M059J (cell line): ENCODE results near the gene ADGRD1. TPM values are rescaled to one million over a fixed set of nuclear protein-coding genes. Genes with fewer than 3 reads are reported as not detected.

Experiments
- DNase-seq: peaks from one replicate; pipeline ENCODE4 v3.0.0-alpha.2; 2012; ENCODE audit warnings: low read depth
- total RNA-seq: library from RNA; depleted of rRNA; stranded (reverse); fragments of >200 nt; shearing (Covaris generic); gene quantifications from 2 replicates; pipeline ENCODE4 v1.2.3, GENCODE V29; 2014

Gene ADGRD1
- total RNA-seq, 1 experiment from 2014 or later: not detected

GRCh38 chr12:131102991-131103668 is 149.4 kb downstream of the ADGRD1 start:
- DNase-seq: no peak

GRCh38 chr12:131103669-131104462 is 150.2 kb downstream of the ADGRD1 start:
- no peak for DNase-seq

GRCh38 chr12:131104463-131105350 is 151.0 kb downstream of the ADGRD1 start:
- DNase-seq: peak; percentile 49

- no peak for DNase-seq
Observed at GRCh38 chr12:131105351-131105735, 151.6 kb downstream of the ADGRD1 start.

- DNase-seq: no peak
Observed at GRCh38 chr12:131105736-131106348, 152.1 kb downstream of the ADGRD1 start.

GRCh38 chr12:131106349-131106941 is 152.7 kb downstream of the ADGRD1 start:
- DNase-seq: no peak

GRCh38 chr12:131108177-131108955 is 154.7 kb downstream of the ADGRD1 start:
- DNase-seq: no peak

GRCh38 chr12:131111446-131111845 is 157.7 kb downstream of the ADGRD1 start:
- DNase-seq: no peak

GRCh38 chr12:131112021-131112420 is 158.3 kb downstream of the ADGRD1 start:
- peak; percentile 6 for DNase-seq

GRCh38 chr12:131112700-131113290 is 159.1 kb downstream of the ADGRD1 start:
- no peak for DNase-seq

GRCh38 chr12:131113568-131114270 is 160.0 kb downstream of the ADGRD1 start:
- no peak for DNase-seq

- no peak for DNase-seq
Observed at GRCh38 chr12:131114271-131114670, 160.6 kb downstream of the ADGRD1 start.

- DNase-seq: no peak
Observed at GRCh38 chr12:131114942-131115584, 161.4 kb downstream of the ADGRD1 start.

- no peak for DNase-seq
Observed at GRCh38 chr12:131115766-131116467, 162.2 kb downstream of the ADGRD1 start.

- DNase-seq: no peak
Observed at GRCh38 chr12:131116468-131117117, 162.9 kb downstream of the ADGRD1 start.

- no peak for DNase-seq
Observed at GRCh38 chr12:131117438-131118245, 163.9 kb downstream of the ADGRD1 start.

GRCh38 chr12:131118371-131118770 is 164.7 kb downstream of the ADGRD1 start:
- DNase-seq: no peak
